ENCODE results near the gene DHRSX. TPM values are rescaled to one million over a fixed set of nuclear protein-coding genes. Genes with fewer than 3 reads are reported as not detected.
"Not testable (repeated sequence)": the region's sequence is repeated elsewhere in the genome, so short reads cannot be mapped to it uniquely, and the experiment has no call there.

Gene DHRSX
- total RNA-seq, 1 donor from 2014 or later: 34.2 TPM

DNA sequence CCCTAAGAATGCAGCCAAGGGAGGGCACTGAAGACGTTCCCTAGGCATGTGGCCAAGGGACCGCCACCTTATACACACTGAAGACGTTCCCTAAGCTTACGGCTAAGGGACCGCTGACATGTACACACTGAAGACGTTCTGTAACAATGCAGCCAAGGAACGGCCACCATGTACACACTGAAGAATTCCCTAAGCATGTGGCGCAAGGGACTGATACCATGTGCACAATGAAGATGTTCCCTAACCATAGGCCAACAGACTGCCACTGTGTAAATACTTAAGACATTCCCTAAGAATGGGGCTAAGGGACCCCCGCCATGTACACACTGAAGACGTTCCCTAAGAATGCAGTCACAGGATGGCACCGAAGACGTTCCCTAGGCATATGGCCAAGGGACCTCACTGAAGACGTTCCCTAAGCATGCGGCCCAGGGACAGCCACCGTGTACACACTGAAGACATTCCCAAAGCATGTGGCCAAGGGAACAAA is 36.1 kb downstream of the DHRSX start:
- no peak overlapping the region for H3K4me3 Mint-ChIP-seq
- no peaks in the 10 kb centered on the region for H3K27me3 Mint-ChIP-seq
- H3K27ac Mint-ChIP-seq: no peak overlapping the region
- no peak for DNase-seq (ENCODE audit: extremely low spot score, unreplicated experiment)
- H3K36me3 Mint-ChIP-seq: peaks cover 4% of the 10 kb centered on the region
- H3K4me1 Mint-ChIP-seq (ENCODE audit: unreplicated experiment): peaks cover 15% of the 10 kb centered on the region
- peaks cover under 1% of the 10 kb centered on the region for H3K9me3 Mint-ChIP-seq
- TF ChIP-seq, protein P1, sequence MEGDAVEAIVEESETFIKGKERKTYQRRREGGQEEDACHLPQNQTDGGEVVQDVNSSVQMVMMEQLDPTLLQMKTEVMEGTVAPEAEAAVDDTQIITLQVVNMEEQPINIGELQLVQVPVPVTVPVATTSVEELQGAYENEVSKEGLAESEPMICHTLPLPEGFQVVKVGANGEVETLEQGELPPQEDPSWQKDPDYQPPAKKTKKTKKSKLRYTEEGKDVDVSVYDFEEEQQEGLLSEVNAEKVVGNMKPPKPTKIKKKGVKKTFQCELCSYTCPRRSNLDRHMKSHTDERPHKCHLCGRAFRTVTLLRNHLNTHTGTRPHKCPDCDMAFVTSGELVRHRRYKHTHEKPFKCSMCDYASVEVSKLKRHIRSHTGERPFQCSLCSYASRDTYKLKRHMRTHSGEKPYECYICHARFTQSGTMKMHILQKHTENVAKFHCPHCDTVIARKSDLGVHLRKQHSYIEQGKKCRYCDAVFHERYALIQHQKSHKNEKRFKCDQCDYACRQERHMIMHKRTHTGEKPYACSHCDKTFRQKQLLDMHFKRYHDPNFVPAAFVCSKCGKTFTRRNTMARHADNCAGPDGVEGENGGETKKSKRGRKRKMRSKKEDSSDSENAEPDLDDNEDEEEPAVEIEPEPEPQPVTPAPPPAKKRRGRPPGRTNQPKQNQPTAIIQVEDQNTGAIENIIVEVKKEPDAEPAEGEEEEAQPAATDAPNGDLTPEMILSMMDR (conservative IDR thresholded peaks at IDR 0.05): no peak

DNA sequence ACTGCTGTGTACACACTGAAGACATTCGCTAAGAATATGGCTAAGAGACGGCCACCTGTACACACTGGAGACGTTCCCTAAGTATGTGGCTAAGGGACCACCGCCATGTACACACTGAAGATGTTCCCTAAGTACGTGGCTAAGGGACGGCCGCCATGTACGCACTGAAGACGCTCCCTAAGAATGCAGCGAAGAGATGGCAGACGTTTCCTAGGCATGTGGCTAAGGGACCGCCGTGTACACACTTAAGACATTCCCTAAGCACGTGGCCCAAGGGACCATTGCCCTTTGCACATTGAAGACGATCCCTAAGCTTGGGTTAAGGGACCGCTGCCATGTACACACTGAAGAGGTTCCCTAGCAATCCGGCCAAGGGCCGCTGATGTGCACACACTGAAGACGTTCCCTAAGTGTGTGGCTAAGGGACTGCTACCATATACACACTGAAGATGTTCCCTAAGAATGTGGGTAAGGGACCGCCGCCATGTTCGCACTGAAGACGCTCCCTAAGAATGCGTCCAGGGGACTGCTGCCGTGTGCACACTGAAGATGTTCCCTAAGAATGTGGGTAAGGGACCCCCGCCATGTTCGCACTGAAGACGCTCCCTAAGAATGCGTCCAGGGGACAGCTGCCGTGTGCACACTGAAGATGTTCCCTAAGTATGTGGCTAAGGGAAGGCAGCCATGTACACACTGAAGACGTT is 36.7 kb downstream of the DHRSX start:
- H3K36me3 Mint-ChIP-seq: peaks cover 4% of the 10 kb centered on the region
- no peak overlapping the region for H3K4me3 Mint-ChIP-seq
- DNase-seq (ENCODE audit: extremely low spot score, unreplicated experiment): no peak
- no peak overlapping the region for H3K27ac Mint-ChIP-seq
- no peaks in the 10 kb centered on the region for H3K27me3 Mint-ChIP-seq
- TF ChIP-seq, protein P1 (conservative IDR thresholded peaks at IDR 0.05): no peak
- peaks cover 15% of the 10 kb centered on the region for H3K4me1 Mint-ChIP-seq (ENCODE audit: unreplicated experiment)
- no peaks in the 10 kb centered on the region for H3K9me3 Mint-ChIP-seq

DNA sequence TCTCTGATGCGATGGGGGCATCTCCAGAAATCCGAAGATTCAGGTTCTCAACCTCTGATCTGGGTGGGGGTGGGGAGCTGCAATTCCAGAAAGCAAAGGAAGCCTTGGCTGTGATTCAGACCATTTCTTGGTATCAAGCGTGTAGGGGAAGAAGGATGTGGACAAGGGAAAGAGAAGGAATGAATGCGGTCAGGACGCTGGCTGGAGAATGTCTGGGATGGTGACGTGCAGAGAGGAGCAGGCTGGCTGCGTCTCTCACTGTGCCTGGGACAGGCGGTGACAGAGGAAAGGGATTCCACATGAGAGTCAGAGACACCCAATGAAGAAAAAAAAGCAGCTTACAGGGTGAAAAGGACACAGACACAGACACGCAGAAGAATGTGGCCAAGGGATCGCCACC is 37.3 kb downstream of the DHRSX start:
- H3K4me3 Mint-ChIP-seq; H3K27ac Mint-ChIP-seq; H3K36me3 Mint-ChIP-seq; H3K9me3 Mint-ChIP-seq; DNase-seq (ENCODE audit: extremely low spot score, unreplicated experiment); H3K27me3 Mint-ChIP-seq: not testable (repeated sequence)
- H3K4me1 Mint-ChIP-seq (ENCODE audit: unreplicated experiment): peaks cover 15% of the 10 kb centered on the region

DNA sequence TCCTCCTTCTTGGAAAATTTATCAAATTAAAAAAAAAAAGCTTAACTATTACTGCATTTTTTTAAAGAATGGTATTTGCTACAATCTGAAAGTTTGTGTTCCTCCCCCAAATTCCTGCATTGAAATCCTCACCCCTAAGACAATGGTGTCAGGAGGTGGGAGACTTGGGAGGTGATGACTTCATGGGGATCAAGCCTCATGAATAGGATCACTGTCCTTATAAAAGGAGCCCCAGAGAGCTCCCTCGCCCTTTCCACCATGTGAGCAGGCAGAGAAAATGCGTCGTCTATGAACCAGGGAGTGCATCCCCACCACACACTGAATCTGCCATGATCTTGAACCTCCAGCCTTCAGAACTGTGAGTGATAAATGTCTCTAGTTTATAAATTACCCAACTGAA is 38.0 kb downstream of the DHRSX start:
- no peak for DNase-seq (ENCODE audit: extremely low spot score, unreplicated experiment)
- Mint-ChIP-seq H3K4me3 (no peak overlapping the region), H3K4me1 (ENCODE audit: unreplicated experiment) (peaks cover 12% of the 10 kb centered on the region), H3K27me3 (no peaks in the 10 kb centered on the region), H3K9me3 (no peaks in the 10 kb centered on the region), H3K36me3 (no peaks in the 10 kb centered on the region), H3K27ac (peak overlapping the region; percentile 59)
- TF ChIP-seq, protein P1 (conservative IDR thresholded peaks at IDR 0.05): no peak

DNA sequence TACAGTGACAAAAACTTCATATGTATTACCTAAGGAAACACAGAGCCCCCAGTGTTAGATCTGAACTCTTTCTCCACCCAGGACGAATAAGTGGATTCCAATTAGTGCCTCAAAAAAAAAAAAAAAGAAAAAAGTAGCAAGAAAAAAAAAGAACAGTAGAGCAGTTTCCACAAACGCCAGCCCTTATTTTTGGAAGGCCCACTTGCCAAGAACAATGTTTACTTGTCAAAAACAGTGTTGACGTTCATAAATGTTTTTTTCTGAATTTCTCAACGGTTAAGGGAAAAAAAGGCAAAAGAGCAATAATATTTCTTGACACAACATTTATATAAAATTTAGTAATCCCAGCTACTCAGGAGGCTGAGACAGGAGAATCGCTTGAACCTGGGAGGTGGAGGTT is 38.7 kb downstream of the DHRSX start:
- Mint-ChIP-seq H3K4me1 (ENCODE audit: unreplicated experiment) (peaks cover 12% of the 10 kb centered on the region), H3K36me3 (no peaks in the 10 kb centered on the region), H3K27ac (no peak overlapping the region), H3K27me3 (no peaks in the 10 kb centered on the region), H3K9me3 (no peaks in the 10 kb centered on the region), H3K4me3 (no peak overlapping the region)
- TF ChIP-seq, protein P1 (conservative IDR thresholded peaks at IDR 0.05): no peak
- no peak for DNase-seq (ENCODE audit: extremely low spot score, unreplicated experiment)

DNA sequence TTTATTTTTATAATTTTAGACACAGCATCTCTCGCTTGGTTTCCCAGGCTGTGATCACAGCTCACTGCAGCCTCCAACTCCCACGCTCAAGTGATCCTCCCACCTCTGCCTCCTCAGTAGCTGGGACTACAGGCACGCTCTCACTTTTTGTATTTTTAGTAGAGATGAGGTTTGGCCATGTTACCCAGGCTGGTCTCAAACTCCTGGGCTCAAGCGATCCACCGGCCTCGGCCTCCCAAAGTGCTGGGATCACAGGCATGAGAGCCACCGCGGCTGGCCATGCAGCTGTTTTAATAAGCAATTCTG is 39.1 kb downstream of the DHRSX start:
- Mint-ChIP-seq H3K36me3 (no peaks in the 10 kb centered on the region), H3K27ac (no peak overlapping the region), H3K9me3 (no peaks in the 10 kb centered on the region), H3K27me3 (no peaks in the 10 kb centered on the region), H3K4me1 (ENCODE audit: unreplicated experiment) (peaks cover 12% of the 10 kb centered on the region), H3K4me3 (no peak overlapping the region)
- TF ChIP-seq, protein P1 (conservative IDR thresholded peaks at IDR 0.05): no peak
- no peak for DNase-seq (ENCODE audit: extremely low spot score, unreplicated experiment)

DNA sequence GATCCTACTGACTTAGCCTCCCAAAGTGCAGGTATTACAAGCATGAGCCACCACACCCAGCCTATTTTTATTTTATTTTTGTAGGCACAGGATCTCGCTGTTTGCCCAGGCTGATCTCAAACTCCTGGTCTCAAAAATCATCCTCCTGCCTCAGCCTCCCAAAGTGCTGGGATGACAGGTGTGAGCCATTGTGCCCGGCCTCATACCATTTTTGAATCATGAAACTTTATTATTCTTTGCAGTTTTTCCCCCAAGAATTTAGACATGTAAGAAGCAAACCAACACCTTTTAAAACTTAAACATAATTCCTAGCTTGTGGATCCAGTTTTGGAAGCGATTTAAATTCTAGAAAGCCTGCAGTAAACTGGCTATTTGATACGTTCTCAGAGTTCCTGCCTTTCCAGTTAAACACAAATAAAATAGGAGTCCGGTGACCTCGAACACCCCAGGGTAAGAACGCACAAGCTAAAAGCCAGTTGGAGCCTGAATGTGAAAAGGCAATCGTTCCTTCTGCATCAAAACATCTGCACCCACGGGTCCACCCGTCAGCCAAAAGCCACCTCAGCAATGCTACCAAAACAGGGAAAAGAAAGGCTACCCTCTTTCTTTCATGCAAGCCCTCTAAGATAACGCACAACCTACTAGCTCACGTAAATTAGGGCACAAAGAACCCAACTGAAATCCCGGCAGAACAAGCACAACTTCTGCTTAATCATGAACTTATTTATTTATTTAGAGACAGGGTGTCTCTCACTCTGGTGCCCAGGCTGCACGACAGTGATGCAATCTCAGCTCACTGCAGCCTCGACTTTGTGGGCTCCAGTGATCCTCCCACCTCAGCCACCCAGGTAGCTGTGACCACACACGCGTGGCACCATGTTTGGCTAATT is 39.7 kb downstream of the DHRSX start:
- not testable (repeated sequence) for H3K9me3 Mint-ChIP-seq; H3K27ac Mint-ChIP-seq; DNase-seq (ENCODE audit: extremely low spot score, unreplicated experiment); H3K27me3 Mint-ChIP-seq; H3K36me3 Mint-ChIP-seq; H3K4me3 Mint-ChIP-seq
- peaks cover 12% of the 10 kb centered on the region for H3K4me1 Mint-ChIP-seq (ENCODE audit: unreplicated experiment)

DNA sequence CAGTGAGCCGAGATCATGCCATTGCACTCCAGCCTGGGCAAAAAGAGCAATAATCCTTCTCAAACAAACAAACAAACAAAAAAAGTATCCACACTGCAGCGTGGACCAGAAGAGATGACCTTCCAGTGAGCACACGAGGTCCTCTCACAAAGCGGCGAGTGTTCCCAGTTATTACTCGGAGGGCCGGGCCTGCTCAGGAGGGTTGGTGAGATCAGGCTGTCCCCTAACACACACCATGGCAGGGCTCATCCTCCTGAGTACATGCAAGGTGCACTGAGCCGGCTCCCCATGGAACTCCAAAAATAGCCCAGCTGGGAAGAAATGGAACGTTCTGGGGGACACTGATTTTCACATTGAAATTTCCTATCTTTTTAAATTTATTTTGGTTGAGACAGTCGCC is 40.7 kb downstream of the DHRSX start:
- H3K27me3 Mint-ChIP-seq; H3K4me3 Mint-ChIP-seq; DNase-seq (ENCODE audit: extremely low spot score, unreplicated experiment); H3K9me3 Mint-ChIP-seq; H3K27ac Mint-ChIP-seq; H3K36me3 Mint-ChIP-seq: not testable (repeated sequence)
- peaks cover 12% of the 10 kb centered on the region for H3K4me1 Mint-ChIP-seq (ENCODE audit: unreplicated experiment)
